Endodermal cell (in vitro differentiated cells): ENCODE data around the gene SAMD11. TPM values are rescaled to one million over a fixed set of nuclear protein-coding genes. Genes with fewer than 3 reads are reported as not detected.

Source experiments
- DNase-seq: peaks from one replicate; pipeline ENCODE4 v3.0.0-alpha.2; 2017
- H3K27ac ChIP-seq: 2 replicates; pipeline ENCODE4 v1.5.1; 2013; ENCODE audit warnings: mild to moderate bottlenecking, low read depth, low read length, moderate library complexity
- H3K27me3 ChIP-seq: 2 replicates; pipeline ENCODE4 v1.6.1; 2013; ENCODE audit warnings: mild to moderate bottlenecking, low read length, moderate library complexity; ENCODE audit not compliant: insufficient read depth, control insufficient read depth, poor library complexity, severe bottlenecking
- H3K36me3 ChIP-seq: 2 replicates; pipeline ENCODE4 v1.7.0; 2013; ENCODE audit warnings: mild to moderate bottlenecking, low read length, moderate library complexity; ENCODE audit not compliant: control insufficient read depth, insufficient read depth
- H3K4me1 ChIP-seq: one replicate; pipeline ENCODE4 v1.7.0; 2013; ENCODE audit warnings: low read length; ENCODE audit not compliant: control insufficient read depth, insufficient read depth
- H3K4me3 ChIP-seq: 2 replicates; pipeline ENCODE4 v1.5.1; 2013; ENCODE audit warnings: mild to moderate bottlenecking, low read length, moderate library complexity
- H3K9ac ChIP-seq: 2 replicates; pipeline ENCODE4 v1.6.1; 2013; ENCODE audit warnings: mild to moderate bottlenecking, low read length, moderate library complexity; ENCODE audit not compliant: poor library complexity, severe bottlenecking; ENCODE audit errors: extremely low read depth
- H3K9me3 ChIP-seq: 2 replicates; pipeline ENCODE4 v1.6.1; 2013; ENCODE audit warnings: mild to moderate bottlenecking, low read length, moderate library complexity; ENCODE audit not compliant: control insufficient read depth
- H3K27ac Mint-ChIP-seq: 2 replicates; pipeline ENCODE4 v1.8.0; 2020; ENCODE audit warnings: mixed read lengths
- H3K27me3 Mint-ChIP-seq: 2 replicates; pipeline ENCODE4 v1.8.0; 2021; ENCODE audit warnings: mild to moderate bottlenecking, mixed read lengths; ENCODE audit not compliant: insufficient read depth
- H3K36me3 Mint-ChIP-seq: 2 replicates; pipeline ENCODE4 v1.8.0; 2020; ENCODE audit warnings: low read depth, mixed read lengths
- H3K4me1 Mint-ChIP-seq: 2 replicates; pipeline ENCODE4 v1.8.0; 2020; ENCODE audit warnings: mixed read lengths
- H3K4me3 Mint-ChIP-seq: 2 replicates; pipeline ENCODE4 v1.8.0; 2020; ENCODE audit warnings: mild to moderate bottlenecking, moderate library complexity, mixed read lengths
- H3K9me3 Mint-ChIP-seq: 2 replicates; pipeline ENCODE4 v1.8.0; 2020; ENCODE audit warnings: mild to moderate bottlenecking, mixed read lengths
- WGBS, 2 experiments: methylation state at CpG; one replicate each; pipeline versions ENCODE4 v1.1.5 to v1.1.7; 2013; ENCODE audit warnings: missing lambda C conversion rate in 2 of 2, mixed read lengths in 1 of 2; ENCODE audit not compliant: insufficient coverage in 1 of 2, insufficient read length in 1 of 2; 5-methylcytosine and 5-hydroxymethylcytosine counted together
- total RNA-seq, 2 donors: library from RNA; stranded (reverse); fragmentation: NEBNext Ultra II Directional in 1 of 2; extraction: Animal tissue kit (Norgen Biotek cat#: 25700) in 1 of 2; gene quantifications; 2 replicates in 1 of 2; 3 replicates in 1 of 2; pipeline ENCODE4 v1.2.1, GENCODE V29; 2021
- TF ChIP-seq, protein P1 (sequence below): fragments of 200-600 bp; sonication (generic); conservative IDR thresholded peaks from 2 replicates; pipeline ENCODE4 v1.5.0; 2021; ENCODE audit warnings: antibody characterized with exemption, mild to moderate bottlenecking

The SAMD11 gene
- total RNA-seq, 2 donors from 2014 or later, result 152 to 156 TPM

DNA sequence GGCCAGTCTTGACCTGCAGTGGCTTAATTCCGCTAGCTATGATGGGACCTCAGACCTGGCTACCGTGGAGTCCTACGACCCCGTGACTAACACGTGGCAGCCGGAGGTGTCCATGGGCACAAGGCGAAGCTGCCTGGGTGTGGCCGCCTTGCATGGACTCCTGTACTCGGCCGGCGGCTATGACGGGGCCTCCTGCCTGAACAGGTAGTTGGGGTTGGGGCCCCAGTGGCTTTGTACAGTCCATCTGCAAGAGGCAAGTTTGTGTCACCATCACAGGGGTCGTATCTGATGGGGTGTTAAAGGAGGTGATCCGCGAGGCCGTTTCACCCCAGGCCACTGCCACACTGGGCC, 39.6 kb downstream of the SAMD11 start:
- Histone ChIP-seq H3K4me1 (no peaks in the 10 kb centered on the region), H3K4me3 (no peak overlapping the region), H3K27me3 (peaks cover 34% of the 10 kb centered on the region), H3K36me3 (no peaks in the 10 kb centered on the region), H3K9me3 (no peaks in the 10 kb centered on the region), H3K9ac (no peak overlapping the region), H3K27ac (no peak overlapping the region)
- Mint-ChIP-seq H3K27ac (no peak overlapping the region), H3K4me1 (peaks cover 3% of the 10 kb centered on the region), H3K36me3 (peaks cover 8% of the 10 kb centered on the region), H3K4me3 (no peak overlapping the region), H3K9me3 (no peaks in the 10 kb centered on the region), H3K27me3 (peaks cover 25% of the 10 kb centered on the region)
- WGBS, 2 experiments, result 94 to 96% methylated on average over 10 to 16 of the region's 16 CpGs
- no peak for DNase-seq
- TF ChIP-seq, protein P1, sequence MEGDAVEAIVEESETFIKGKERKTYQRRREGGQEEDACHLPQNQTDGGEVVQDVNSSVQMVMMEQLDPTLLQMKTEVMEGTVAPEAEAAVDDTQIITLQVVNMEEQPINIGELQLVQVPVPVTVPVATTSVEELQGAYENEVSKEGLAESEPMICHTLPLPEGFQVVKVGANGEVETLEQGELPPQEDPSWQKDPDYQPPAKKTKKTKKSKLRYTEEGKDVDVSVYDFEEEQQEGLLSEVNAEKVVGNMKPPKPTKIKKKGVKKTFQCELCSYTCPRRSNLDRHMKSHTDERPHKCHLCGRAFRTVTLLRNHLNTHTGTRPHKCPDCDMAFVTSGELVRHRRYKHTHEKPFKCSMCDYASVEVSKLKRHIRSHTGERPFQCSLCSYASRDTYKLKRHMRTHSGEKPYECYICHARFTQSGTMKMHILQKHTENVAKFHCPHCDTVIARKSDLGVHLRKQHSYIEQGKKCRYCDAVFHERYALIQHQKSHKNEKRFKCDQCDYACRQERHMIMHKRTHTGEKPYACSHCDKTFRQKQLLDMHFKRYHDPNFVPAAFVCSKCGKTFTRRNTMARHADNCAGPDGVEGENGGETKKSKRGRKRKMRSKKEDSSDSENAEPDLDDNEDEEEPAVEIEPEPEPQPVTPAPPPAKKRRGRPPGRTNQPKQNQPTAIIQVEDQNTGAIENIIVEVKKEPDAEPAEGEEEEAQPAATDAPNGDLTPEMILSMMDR, result no peak

DNA sequence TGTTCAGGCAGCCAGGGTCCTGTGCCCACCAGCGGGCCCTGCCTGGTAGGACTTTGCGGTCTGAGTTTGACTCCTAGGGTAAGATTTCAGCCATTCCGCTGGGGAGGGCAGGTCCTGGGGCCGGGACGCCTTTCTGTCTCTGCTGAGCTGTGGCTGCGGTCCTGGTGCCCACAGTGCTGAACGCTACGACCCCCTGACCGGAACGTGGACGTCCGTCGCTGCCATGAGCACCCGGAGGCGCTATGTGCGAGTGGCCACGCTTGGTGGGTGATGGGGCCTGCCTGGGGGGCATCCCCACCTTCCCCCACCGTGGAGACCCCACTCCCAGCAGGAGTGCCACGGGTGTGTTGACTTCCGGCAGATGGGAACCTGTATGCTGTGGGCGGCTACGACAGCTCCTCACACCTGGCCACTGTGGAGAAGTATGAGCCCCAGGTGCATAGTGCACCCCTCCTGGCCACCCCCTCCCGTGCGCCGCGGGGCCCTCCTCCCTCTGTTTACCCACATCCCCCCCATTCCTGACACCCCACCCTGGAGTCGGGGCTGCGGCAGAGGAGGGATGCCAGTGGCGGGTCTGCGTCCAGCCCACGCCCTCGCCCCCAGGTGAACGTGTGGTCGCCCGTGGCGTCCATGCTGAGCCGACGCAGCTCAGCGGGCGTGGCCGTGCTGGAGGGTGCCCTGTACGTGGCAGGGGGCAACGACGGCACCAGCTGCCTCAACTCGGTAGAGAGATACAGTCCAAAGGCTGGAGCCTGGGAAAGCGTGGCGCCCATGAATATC, 40.2 kb downstream of the SAMD11 start:
- Mint-ChIP-seq H3K4me3 (no peak overlapping the region), H3K9me3 (no peaks in the 10 kb centered on the region), H3K36me3 (peaks cover 8% of the 10 kb centered on the region), H3K27ac (no peak overlapping the region), H3K4me1 (no peaks in the 10 kb centered on the region), H3K27me3 (peaks cover 31% of the 10 kb centered on the region)
- Histone ChIP-seq H3K4me1 (no peaks in the 10 kb centered on the region), H3K9ac (no peak overlapping the region), H3K36me3 (no peaks in the 10 kb centered on the region), H3K27me3 (peaks cover 40% of the 10 kb centered on the region), H3K9me3 (no peaks in the 10 kb centered on the region), H3K4me3 (no peak overlapping the region), H3K27ac (no peak overlapping the region)
- DNase-seq, result no peak
- 95 to 98% methylated on average over 20 to 47 of the region's 47 CpGs for WGBS, 2 experiments
- TF ChIP-seq, protein P1, result no peak

DNA sequence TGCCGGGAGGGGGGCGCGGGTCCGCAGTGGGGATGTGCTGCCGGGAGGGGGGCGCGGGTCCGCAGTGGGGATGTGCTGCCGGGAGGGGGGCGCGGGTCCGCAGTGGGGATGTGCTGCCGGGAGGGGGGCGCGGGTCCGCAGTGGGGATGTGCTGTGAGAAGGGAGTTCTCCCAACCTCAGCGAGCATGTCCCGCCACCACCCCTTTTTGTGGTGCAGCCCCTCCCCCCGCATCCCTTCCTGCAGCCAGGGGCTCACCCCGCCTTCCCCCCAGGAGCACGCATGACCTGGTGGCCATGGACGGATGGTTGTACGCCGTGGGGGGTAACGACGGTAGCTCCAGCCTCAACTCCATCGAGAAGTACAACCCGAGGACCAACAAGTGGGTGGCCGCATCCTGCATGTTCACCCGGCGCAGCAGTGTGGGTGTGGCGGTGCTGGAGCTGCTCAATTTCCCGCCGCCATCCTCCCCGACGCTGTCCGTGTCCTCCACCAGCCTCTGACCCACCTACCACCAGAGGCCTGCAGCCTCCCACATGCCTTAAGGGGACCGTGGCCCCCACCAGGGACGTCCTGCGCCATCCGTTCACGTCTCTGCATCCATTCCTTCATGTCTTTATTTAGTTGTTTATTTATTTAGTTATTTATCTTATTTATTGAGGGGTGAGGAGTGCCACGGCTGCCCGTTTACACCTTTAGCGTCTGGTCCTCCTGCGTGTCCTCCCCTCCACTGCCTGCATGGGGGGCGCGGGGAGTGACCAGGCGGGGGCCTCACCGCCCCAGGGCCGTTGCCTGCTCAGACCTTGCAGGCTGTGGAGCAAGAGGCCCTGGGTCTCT, 41.2 kb downstream of the SAMD11 start:
- TF ChIP-seq, protein P1, result no peak
- Mint-ChIP-seq H3K27ac (no peak overlapping the region), H3K9me3 (no peaks in the 10 kb centered on the region), H3K4me3 (no peak overlapping the region), H3K4me1 (no peaks in the 10 kb centered on the region), H3K27me3 (peaks cover 36% of the 10 kb centered on the region), H3K36me3 (peaks cover 8% of the 10 kb centered on the region)
- DNase-seq, result no peak
- WGBS, 2 experiments, result 95 to 98% methylated on average over 16 to 38 of the region's 51 CpGs
- H3K4me3 ChIP-seq, result no peak overlapping the region
- H3K9me3 ChIP-seq, result no peaks in the 10 kb centered on the region
- no peaks in the 10 kb centered on the region for H3K36me3 ChIP-seq
- no peak overlapping the region for H3K9ac ChIP-seq
- peaks cover 43% of the 10 kb centered on the region for H3K27me3 ChIP-seq
- H3K4me1 ChIP-seq, result no peaks in the 10 kb centered on the region
- H3K27ac ChIP-seq, result no peak overlapping the region
